A549 (cell line): ENCODE results near the gene CEACAM16. TPM values are rescaled to one million over a fixed set of nuclear protein-coding genes. Genes with fewer than 3 reads are reported as not detected.

Experiments used
- BHLHE40 ChIP-seq: IDR thresholded peaks from 2 replicates; pipeline ENCODE4 v1.6.1; 2012; ENCODE audit warnings: low read depth, low read length, inconsistent platforms
- CBX8 ChIP-seq: fragments of 200-600 bp; sonication (generic); IDR thresholded peaks from 2 replicates; pipeline ENCODE4 v1.6.1; 2016
- CHD4 ChIP-seq: fragments of 200-600 bp; sonication (generic); IDR thresholded peaks from 2 replicates; pipeline ENCODE4 v1.6.1; 2016; ENCODE audit warnings: antibody characterized with exemption, mild to moderate bottlenecking, borderline replicate concordance
- EHF ChIP-seq: fragments of 250-450 bp; sonication (Bioruptor Pico); IDR thresholded peaks from 2 replicates; pipeline ENCODE4 v1.5.0; 2020; ENCODE audit warnings: mild to moderate bottlenecking
- FOSB ChIP-seq: fragments of 250-450 bp; sonication (Bioruptor Pico); IDR thresholded peaks from 2 replicates; pipeline ENCODE4 v1.5.0; 2020; ENCODE audit warnings: mild to moderate bottlenecking, moderate library complexity
- FOXS1 ChIP-seq: fragments of 250-450 bp; sonication (Bioruptor Pico); IDR thresholded peaks from 2 replicates; pipeline ENCODE4 v1.5.0; 2020; ENCODE audit warnings: mild to moderate bottlenecking, moderate library complexity
- HDAC2 ChIP-seq: fragments of 200-600 bp; sonication (generic); IDR thresholded peaks from 2 replicates; pipeline ENCODE4 v1.6.1; 2016
- HOXA7 ChIP-seq: fragments of 250-450 bp; sonication (Bioruptor Pico); IDR thresholded peaks from 2 replicates; pipeline ENCODE4 v1.5.0; 2020; ENCODE audit warnings: mild to moderate bottlenecking, moderate library complexity
- HOXB13 ChIP-seq: fragments of 250-450 bp; sonication (Bioruptor Pico); IDR thresholded peaks from 2 replicates; pipeline ENCODE4 v1.5.0; 2020; ENCODE audit warnings: low read depth, mild to moderate bottlenecking, moderate library complexity
- HOXB5 ChIP-seq: fragments of 250-450 bp; sonication (Bioruptor Pico); IDR thresholded peaks from 2 replicates; pipeline ENCODE4 v1.5.0; 2020; ENCODE audit warnings: mild to moderate bottlenecking, moderate library complexity
- JUNB ChIP-seq: fragments of >200 bp; sonication (Bioruptor Twin); formaldehyde crosslinking; IDR thresholded peaks from 2 replicates; pipeline ENCODE4 v1.6.1; 2016
- MAZ ChIP-seq: fragments of 150-350 bp; IDR thresholded peaks from 2 replicates; pipeline ENCODE4 v1.6.1; 2014; ENCODE audit warnings: antibody characterized with exemption, low read depth, low read length, borderline replicate concordance
- NR3C1 ChIP-seq: fragments of >200 bp; sonication (Bioruptor Twin); formaldehyde crosslinking; IDR thresholded peaks from 3 replicates; pipeline ENCODE4 v1.6.1; 2017
- PHF8 ChIP-seq: fragments of 200-600 bp; sonication (generic); IDR thresholded peaks from 2 replicates; pipeline ENCODE4 v1.6.1; 2016; ENCODE audit warnings: low read depth, mild to moderate bottlenecking, antibody characterized with exemption, moderate library complexity, borderline replicate concordance
- POLR2AphosphoS2 ChIP-seq: conservative IDR thresholded peaks from 2 replicates; pipeline ENCODE4 v1.6.1; 2012; ENCODE audit warnings: low read length, improper control_type of control experiment, inconsistent platforms
- RARB ChIP-seq: fragments of 250-450 bp; sonication (Bioruptor Pico); IDR thresholded peaks from 2 replicates; pipeline ENCODE4 v1.8.0; 2021; ENCODE audit warnings: mild to moderate bottlenecking, moderate library complexity
- RCOR1 ChIP-seq: fragments of 150-350 bp; IDR thresholded peaks from 2 replicates; pipeline ENCODE4 v1.6.1; 2014; ENCODE audit warnings: antibody characterized with exemption, low read length, low read depth
- SMC3 ChIP-seq: fragments of >200 bp; sonication (Bioruptor Twin); formaldehyde crosslinking; IDR thresholded peaks from 3 replicates; pipeline ENCODE4 v1.6.1; 2018; ENCODE audit warnings: inconsistent platforms
- SREBF2 ChIP-seq: fragments of 450-650 bp; IDR thresholded peaks from 2 replicates; pipeline ENCODE4 v1.6.1; 2014; ENCODE audit warnings: mild to moderate bottlenecking, moderate library complexity
- TFCP2L1 ChIP-seq: fragments of 250-450 bp; sonication (Bioruptor Pico); IDR thresholded peaks from 2 replicates; pipeline ENCODE4 v1.5.0; 2021; ENCODE audit warnings: mild to moderate bottlenecking
- TP53 ChIP-seq: fragments of 250-450 bp; sonication (Bioruptor Pico); IDR thresholded peaks from 2 replicates; pipeline ENCODE4 v1.5.0; 2021; ENCODE audit warnings: mild to moderate bottlenecking, moderate library complexity
- ZSCAN20 ChIP-seq: fragments of 250-450 bp; sonication (Bioruptor Pico); IDR thresholded peaks from 2 replicates; pipeline ENCODE4 v1.8.0; 2022; ENCODE audit warnings: mild to moderate bottlenecking, moderate library complexity
- polyA plus RNA-seq, 4 experiments: library from polyadenylated mRNA; depleted of rRNA in 3 of 4; stranded (reverse); fragments of >200 nt; fragmentation: RNase III in 1 of 4; extraction: RNeasy Plus Mini Kit Qiagen cat#74134 plus additional on column Dnase treatment in 1 of 4; gene quantifications; 2 replicates in 3 of 4; 3 replicates in 1 of 4; pipeline ENCODE4 v1.2.3, GENCODE V29; 2011 to 2017
- TF ChIP-seq, protein P1 (sequence below): fragments of 200-600 bp; sonication (generic); IDR thresholded peaks from 2 replicates; pipeline ENCODE4 v1.6.1; 2016; ENCODE audit warnings: antibody characterized with exemption, mild to moderate bottlenecking, moderate library complexity
- TF ChIP-seq, protein P2 (sequence below): fragments of 150-350 bp; IDR thresholded peaks from 2 replicates; pipeline ENCODE4 v1.6.1; 2014; ENCODE audit warnings: low read depth, mild to moderate bottlenecking, low read length
- TF ChIP-seq, protein P3 (sequence below): fragments of >200 bp; sonication (Bioruptor Twin); formaldehyde crosslinking; IDR thresholded peaks from 3 replicates; pipeline ENCODE4 v1.5.1; 2016
- TF ChIP-seq, protein P4 (sequence below): IDR thresholded peaks from 2 replicates; pipeline ENCODE4 v1.6.1; 2012
- TF ChIP-seq, protein P5 (sequence below): fragments of 450-650 bp; IDR thresholded peaks from 2 replicates; pipeline ENCODE4 v1.6.1; 2014; ENCODE audit warnings: antibody characterized with exemption
- TF ChIP-seq, protein P6 (sequence below): fragments of 250-450 bp; sonication (Bioruptor Pico); IDR thresholded peaks from 2 replicates; pipeline ENCODE4 v1.5.0; 2021; ENCODE audit warnings: mild to moderate bottlenecking, moderate library complexity, borderline replicate concordance

Gene CEACAM16
- polyA plus RNA-seq, 2 of the 4 experiments (the other 2 are of a cell fraction), result not detected

DNA sequence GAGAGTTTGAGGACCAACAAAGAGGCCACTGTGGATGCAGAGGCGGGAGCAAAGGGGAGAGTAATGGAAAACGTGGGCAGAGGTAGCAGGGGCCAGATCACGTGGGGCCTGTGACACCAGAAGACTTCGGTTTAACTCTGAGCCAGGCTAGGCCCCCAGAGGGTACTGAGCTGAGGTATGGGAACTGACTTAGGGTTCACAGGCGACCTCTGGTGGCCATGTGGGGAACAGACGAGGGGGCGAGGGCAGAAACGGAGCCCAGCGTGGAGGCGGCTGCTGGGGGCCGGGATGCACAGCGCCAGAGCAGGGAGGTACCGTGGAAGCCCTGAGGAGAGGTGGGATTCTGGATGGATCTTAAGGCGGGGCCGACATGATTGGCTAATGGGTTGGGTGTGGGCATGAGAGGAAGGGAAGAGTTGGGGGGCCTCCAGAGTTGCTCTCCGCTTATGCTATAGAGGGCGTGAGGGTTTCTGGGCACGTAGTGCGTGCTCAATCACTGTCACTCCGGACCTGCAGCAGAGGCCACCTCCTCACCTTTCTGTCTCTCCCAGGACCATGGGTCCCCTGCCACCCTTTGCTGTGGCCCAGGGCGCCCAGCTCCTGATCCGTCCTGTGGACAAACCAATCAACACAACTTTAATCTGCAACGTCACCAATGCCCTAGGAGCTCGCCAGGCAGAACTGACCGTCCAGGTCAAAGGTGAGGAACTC, 41.6 kb upstream of the CEACAM16 start (continued):
- TF ChIP-seq, protein P1, sequence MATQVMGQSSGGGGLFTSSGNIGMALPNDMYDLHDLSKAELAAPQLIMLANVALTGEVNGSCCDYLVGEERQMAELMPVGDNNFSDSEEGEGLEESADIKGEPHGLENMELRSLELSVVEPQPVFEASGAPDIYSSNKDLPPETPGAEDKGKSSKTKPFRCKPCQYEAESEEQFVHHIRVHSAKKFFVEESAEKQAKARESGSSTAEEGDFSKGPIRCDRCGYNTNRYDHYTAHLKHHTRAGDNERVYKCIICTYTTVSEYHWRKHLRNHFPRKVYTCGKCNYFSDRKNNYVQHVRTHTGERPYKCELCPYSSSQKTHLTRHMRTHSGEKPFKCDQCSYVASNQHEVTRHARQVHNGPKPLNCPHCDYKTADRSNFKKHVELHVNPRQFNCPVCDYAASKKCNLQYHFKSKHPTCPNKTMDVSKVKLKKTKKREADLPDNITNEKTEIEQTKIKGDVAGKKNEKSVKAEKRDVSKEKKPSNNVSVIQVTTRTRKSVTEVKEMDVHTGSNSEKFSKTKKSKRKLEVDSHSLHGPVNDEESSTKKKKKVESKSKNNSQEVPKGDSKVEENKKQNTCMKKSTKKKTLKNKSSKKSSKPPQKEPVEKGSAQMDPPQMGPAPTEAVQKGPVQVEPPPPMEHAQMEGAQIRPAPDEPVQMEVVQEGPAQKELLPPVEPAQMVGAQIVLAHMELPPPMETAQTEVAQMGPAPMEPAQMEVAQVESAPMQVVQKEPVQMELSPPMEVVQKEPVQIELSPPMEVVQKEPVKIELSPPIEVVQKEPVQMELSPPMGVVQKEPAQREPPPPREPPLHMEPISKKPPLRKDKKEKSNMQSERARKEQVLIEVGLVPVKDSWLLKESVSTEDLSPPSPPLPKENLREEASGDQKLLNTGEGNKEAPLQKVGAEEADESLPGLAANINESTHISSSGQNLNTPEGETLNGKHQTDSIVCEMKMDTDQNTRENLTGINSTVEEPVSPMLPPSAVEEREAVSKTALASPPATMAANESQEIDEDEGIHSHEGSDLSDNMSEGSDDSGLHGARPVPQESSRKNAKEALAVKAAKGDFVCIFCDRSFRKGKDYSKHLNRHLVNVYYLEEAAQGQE, result no peak
- TF ChIP-seq POLR2AphosphoS2, result peak; percentile 83
- TF ChIP-seq HDAC2, result no peak
- 0 out of 2 replicates have a peak, but pooled peaks have one; percentile 53 for TF ChIP-seq HOXA7 (CRISPR knock-in tag)
- no peak for TF ChIP-seq PHF8
- TF ChIP-seq MAZ, result no peak
- TF ChIP-seq CBX8, result no peak
- no peak for TF ChIP-seq ZSCAN20 (CRISPR knock-in tag)
- TF ChIP-seq, protein P2, sequence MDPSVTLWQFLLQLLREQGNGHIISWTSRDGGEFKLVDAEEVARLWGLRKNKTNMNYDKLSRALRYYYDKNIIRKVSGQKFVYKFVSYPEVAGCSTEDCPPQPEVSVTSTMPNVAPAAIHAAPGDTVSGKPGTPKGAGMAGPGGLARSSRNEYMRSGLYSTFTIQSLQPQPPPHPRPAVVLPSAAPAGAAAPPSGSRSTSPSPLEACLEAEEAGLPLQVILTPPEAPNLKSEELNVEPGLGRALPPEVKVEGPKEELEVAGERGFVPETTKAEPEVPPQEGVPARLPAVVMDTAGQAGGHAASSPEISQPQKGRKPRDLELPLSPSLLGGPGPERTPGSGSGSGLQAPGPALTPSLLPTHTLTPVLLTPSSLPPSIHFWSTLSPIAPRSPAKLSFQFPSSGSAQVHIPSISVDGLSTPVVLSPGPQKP, result no peak
- TF ChIP-seq BHLHE40, result no peak
- TF ChIP-seq, protein P3, sequence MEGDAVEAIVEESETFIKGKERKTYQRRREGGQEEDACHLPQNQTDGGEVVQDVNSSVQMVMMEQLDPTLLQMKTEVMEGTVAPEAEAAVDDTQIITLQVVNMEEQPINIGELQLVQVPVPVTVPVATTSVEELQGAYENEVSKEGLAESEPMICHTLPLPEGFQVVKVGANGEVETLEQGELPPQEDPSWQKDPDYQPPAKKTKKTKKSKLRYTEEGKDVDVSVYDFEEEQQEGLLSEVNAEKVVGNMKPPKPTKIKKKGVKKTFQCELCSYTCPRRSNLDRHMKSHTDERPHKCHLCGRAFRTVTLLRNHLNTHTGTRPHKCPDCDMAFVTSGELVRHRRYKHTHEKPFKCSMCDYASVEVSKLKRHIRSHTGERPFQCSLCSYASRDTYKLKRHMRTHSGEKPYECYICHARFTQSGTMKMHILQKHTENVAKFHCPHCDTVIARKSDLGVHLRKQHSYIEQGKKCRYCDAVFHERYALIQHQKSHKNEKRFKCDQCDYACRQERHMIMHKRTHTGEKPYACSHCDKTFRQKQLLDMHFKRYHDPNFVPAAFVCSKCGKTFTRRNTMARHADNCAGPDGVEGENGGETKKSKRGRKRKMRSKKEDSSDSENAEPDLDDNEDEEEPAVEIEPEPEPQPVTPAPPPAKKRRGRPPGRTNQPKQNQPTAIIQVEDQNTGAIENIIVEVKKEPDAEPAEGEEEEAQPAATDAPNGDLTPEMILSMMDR, result peak; percentile 89
- TF ChIP-seq HOXB13, result no peak
- peak; percentile 95 for TF ChIP-seq SMC3
- TF ChIP-seq CHD4, result no peak
- TF ChIP-seq TFCP2L1 (CRISPR knock-in tag), result no peak; the same call in 1 of the 2 replicates
- no peak for TF ChIP-seq FOXS1 (CRISPR knock-in tag)
- no peak for TF ChIP-seq RCOR1
- peak; percentile 52; the same call in 1 of the 2 replicates for TF ChIP-seq FOSB (CRISPR knock-in tag)
- no peak for TF ChIP-seq EHF (CRISPR knock-in tag)
- TF ChIP-seq SREBF2, result no peak
- TF ChIP-seq, protein P4, sequence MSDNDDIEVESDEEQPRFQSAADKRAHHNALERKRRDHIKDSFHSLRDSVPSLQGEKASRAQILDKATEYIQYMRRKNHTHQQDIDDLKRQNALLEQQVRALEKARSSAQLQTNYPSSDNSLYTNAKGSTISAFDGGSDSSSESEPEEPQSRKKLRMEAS, result no peak
- TF ChIP-seq HOXB5 (CRISPR knock-in tag), result 0 out of 2 replicates have a peak, but pooled peaks have one; percentile 11
- no peak for TF ChIP-seq NR3C1
- TF ChIP-seq, protein P5, sequence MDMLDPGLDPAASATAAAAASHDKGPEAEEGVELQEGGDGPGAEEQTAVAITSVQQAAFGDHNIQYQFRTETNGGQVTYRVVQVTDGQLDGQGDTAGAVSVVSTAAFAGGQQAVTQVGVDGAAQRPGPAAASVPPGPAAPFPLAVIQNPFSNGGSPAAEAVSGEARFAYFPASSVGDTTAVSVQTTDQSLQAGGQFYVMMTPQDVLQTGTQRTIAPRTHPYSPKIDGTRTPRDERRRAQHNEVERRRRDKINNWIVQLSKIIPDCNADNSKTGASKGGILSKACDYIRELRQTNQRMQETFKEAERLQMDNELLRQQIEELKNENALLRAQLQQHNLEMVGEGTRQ, result peak; percentile 69
- no peak for TF ChIP-seq RARB (CRISPR knock-in tag)
- TF ChIP-seq, protein P6, sequence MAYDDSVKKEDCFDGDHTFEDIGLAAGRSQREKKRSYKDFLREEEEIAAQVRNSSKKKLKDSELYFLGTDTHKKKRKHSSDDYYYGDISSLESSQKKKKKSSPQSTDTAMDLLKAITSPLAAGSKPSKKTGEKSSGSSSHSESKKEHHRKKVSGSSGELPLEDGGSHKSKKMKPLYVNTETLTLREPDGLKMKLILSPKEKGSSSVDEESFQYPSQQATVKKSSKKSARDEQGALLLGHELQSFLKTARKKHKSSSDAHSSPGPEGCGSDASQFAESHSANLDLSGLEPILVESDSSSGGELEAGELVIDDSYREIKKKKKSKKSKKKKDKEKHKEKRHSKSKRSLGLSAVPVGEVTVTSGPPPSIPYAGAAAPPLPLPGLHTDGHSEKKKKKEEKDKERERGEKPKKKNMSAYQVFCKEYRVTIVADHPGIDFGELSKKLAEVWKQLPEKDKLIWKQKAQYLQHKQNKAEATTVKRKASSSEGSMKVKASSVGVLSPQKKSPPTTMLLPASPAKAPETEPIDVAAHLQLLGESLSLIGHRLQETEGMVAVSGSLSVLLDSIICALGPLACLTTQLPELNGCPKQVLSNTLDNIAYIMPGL (CRISPR knock-in tag), result no peak
- no peak; the same call in 1 of the 2 replicates for TF ChIP-seq TP53 (CRISPR knock-in tag)
- TF ChIP-seq JUNB, result no peak
